NCI-H748 (cell line): Measurements from ENCODE around the gene CCPG1.
A peak's percentile ranks its signal among the peaks of the same experiment; 100 is the strongest.

Experiments used
- DNase-seq: peaks from one replicate; lab custom pipeline; 2025; ENCODE audit not compliant: unreplicated experiment; lab: John Stamatoyannopoulos, UW

CCPG1 gene

DNA sequence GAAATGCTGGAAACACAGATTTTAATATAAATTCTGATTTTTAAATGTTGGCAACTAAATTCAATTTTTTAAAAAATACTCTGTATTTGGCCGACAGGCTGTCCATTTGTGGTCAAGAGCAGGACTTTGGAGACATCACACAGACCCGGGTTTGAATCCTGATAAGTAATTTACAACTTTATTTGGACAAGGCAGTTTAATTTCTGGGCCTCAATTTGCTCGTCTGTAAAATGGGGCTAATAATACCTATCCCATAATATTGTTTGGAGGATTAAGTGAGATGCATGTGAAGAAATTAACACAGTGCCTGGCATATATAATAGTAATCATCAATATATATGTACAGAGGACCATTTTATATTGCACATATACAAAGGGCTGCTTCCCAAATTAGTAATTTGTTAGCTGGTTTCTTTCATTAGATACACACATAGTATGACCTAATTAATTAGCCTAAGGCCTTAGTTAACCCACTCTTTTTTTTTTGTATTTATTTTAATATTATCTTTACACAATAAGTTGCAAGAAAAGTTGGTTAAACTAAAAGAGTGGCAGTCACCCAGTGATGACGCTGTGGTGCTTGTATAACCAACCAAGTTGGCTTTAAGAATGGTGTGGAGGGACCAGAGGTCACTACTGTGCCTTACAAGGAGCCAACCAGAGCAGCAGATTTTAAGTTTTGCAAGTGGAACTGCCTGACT is 88.5 kb downstream of the CCPG1 start:
- DNase-seq, result no peak

DNA sequence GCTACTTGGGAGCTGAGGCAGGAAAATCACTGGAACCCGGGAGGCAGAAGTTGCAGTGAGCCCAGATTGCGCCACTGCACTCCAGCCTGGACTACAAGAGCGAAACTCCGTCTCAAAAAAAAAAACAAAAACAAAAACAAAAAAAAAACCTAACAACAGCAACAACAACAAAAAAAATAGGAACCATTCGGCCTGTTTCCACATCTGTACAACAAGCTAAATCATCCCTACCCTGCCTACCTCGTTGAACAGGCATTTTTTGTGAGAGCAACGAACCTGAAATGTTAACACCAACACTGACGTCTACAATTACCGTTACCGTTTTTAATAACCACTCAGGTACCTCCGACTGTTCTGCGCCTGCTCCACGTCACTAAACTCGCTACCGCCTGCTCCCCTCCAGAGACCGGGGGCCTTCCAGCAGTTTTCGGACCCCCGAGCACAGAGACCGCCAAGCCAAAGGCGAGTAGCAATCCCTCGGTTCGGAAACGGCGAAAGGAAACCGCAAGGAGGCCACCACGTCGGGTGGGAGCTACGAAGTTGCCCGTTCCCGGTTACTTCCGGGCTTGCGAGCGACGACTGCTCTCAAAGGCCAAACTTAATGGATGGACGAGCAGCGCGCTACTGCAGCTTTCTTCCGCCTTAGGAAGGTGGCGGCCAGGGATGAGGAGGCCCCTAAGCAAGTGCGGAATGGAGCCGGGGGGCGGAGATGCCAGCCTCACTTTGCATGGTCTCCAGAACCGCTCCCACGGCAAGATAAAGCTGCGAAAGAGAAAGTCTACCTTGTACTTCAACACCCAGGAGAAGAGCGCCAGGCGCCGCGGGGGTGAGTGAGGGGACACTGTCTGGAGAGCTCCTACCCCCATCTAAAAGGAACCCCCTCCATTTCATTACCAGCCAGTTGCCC is 89.3 kb downstream of the CCPG1 start, which contains the start of the genes PIGB and PIGBOS1:
TSS of gene PIGB (plus strand) at position 635 of the 907 bp plus-strand sequence. CDS start at position 664, 29 bp downstream.
TSS of gene PIGBOS1 (minus strand) at position 536 of the 907 bp plus-strand sequence. CDS start 1,331 bp downstream, outside the sequence.
- DNase-seq, result peak; percentile 86
